Upper lobe of right lung (tissue), 1 donor: ENCODE data around the gene CACNA1B. TPM values are rescaled to one million over a fixed set of nuclear protein-coding genes. Genes with fewer than 3 reads are reported as not detected.

Source experiments
- ATAC-seq: fragments of 200-7000 bp; cut with Tn5 transposase; one replicate; pipeline ENCODE4 v1.9.1; 2020; ENCODE audit warnings: mild to moderate bottlenecking, moderate library complexity
- DNase-seq: peaks from one replicate; pipeline ENCODE4 v3.0.0-alpha.2; 2020
- H3K27ac ChIP-seq: fragments of 200-600 bp; one replicate; pipeline ENCODE4 v1.8.0; 2022
- H3K27me3 ChIP-seq: fragments of 200-600 bp; one replicate; pipeline ENCODE4 v1.8.0; 2022; ENCODE audit warnings: mild to moderate bottlenecking
- H3K36me3 ChIP-seq: fragments of 200-600 bp; one replicate; pipeline ENCODE4 v1.8.0; 2022
- H3K4me1 ChIP-seq: fragments of 200-600 bp; one replicate; pipeline ENCODE4 v1.8.0; 2022
- H3K4me3 ChIP-seq: fragments of 200-600 bp; one replicate; pipeline ENCODE4 v1.8.0; 2022; ENCODE audit warnings: mild to moderate bottlenecking
- H3K9me3 ChIP-seq: fragments of 200-600 bp; one replicate; pipeline ENCODE4 v1.8.0; 2022
- CTCF ChIP-seq: fragments of 200-600 bp; IDR thresholded peaks from one replicate; pipeline ENCODE4 v1.8.0; 2022; ENCODE audit warnings: antibody characterized with exemption
- intact Hi-C: fragments of 100-400 bp; cut with DNase I; formaldehyde crosslinking; loops from one replicate; pipeline ENCODE4 v1.11.0; 2022
- total RNA-seq: library from RNA; stranded (reverse); fragmentation: NEBNext Ultra II Directional; extraction: Animal tissue kit (Norgen Biotek cat#: 25700); gene quantifications from one replicate; pipeline ENCODE4 v1.2.1, GENCODE V29; 2021
- donor health status: DM: no; HTN: yes; CAD: no; lungs with severe emphysema.

The CACNA1B gene
- total RNA-seq, 1 donor from 2014 or later: 0.29 TPM

DNA sequence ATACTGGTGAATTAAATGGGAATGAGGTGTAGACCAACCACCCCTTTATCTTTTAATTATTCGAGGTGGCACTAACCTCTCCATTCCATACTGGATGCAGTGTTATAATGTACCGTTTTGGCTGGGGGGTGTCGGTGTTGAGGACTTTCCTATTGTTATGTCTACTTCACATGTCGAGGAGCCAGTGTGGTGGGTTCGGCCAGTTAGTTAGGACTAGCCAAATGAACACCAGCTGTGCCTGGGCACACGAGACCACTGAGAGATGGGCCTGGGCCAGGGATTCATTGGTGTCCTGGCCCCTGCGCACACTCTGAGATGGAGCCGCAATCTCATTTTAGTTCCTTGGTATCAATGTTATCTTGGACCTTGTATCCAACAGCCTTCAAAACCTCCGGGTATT lies 186.2 kb downstream of the CACNA1B start:
- no peak for ATAC-seq
- Histone ChIP-seq H3K27ac (no peak overlapping the region), H3K27me3 (peaks cover 9% of the 10 kb centered on the region), H3K4me3 (no peak overlapping the region), H3K4me1 (no peaks in the 10 kb centered on the region), H3K36me3 (no peaks in the 10 kb centered on the region), H3K9me3 (no peaks in the 10 kb centered on the region)
- peak; percentile 15 for DNase-seq
- intact Hi-C loops: no loop called here
- no peak for TF ChIP-seq CTCF

GRCh38 chr9:138064547-138064946 lies 187.0 kb downstream of the CACNA1B start:
- Histone ChIP-seq H3K36me3 (no peaks in the 10 kb centered on the region), H3K4me1 (no peaks in the 10 kb centered on the region), H3K4me3 (no peak overlapping the region), H3K9me3 (no peaks in the 10 kb centered on the region), H3K27ac (no peak overlapping the region), H3K27me3 (peaks cover 9% of the 10 kb centered on the region)
- DNase-seq (peak; percentile 53), ATAC-seq (no peak)
- intact Hi-C loops: no loop called here
- TF ChIP-seq CTCF: no peak

GRCh38 chr9:138065287-138065686 lies 187.7 kb downstream of the CACNA1B start:
- H3K27ac ChIP-seq: no peak overlapping the region
- TF ChIP-seq CTCF: no peak
- no peak for ATAC-seq
- intact Hi-C loops: no loop called here
- no peaks in the 10 kb centered on the region for H3K9me3 ChIP-seq
- H3K36me3 ChIP-seq: no peaks in the 10 kb centered on the region
- H3K4me3 ChIP-seq: no peak overlapping the region
- H3K27me3 ChIP-seq: peaks cover 9% of the 10 kb centered on the region
- no peaks in the 10 kb centered on the region for H3K4me1 ChIP-seq
- peak; percentile 40 for DNase-seq

DNA sequence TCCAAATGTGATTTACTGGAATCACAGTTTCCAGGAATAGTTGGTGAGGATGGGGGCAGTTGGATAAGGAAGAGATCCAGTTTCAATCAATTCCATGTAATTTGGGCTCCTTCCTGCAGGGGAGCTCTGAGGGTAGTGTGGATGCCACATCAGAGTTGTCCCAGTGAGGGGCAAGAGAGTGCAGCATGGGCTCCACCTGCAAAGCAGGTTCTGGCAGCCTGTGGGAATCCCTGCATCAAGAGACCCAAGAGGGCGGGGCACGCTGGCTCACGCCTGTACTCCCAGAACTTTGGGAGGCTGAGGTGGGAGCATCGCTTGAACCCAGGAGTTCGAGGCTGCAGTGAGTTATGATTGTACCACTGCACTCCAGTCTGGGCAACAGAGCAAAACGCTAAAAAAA lies 188.5 kb downstream of the CACNA1B start:
- H3K9me3 ChIP-seq: no peaks in the 10 kb centered on the region
- H3K27me3 ChIP-seq: peaks cover 9% of the 10 kb centered on the region
- H3K4me3 ChIP-seq: no peak overlapping the region
- ATAC-seq (no peak), DNase-seq (peak; percentile 29)
- H3K27ac ChIP-seq: no peak overlapping the region
- intact Hi-C loops: no loop called here
- H3K36me3 ChIP-seq: no peaks in the 10 kb centered on the region
- no peak for TF ChIP-seq CTCF
- no peaks in the 10 kb centered on the region for H3K4me1 ChIP-seq

GRCh38 chr9:138067613-138068367 lies 190.2 kb downstream of the CACNA1B start:
- no peak overlapping the region for H3K27ac ChIP-seq
- no peaks in the 10 kb centered on the region for H3K9me3 ChIP-seq
- no peak for ATAC-seq
- DNase-seq: peak; percentile 29
- H3K4me3 ChIP-seq: no peak overlapping the region
- H3K27me3 ChIP-seq: peaks cover 9% of the 10 kb centered on the region
- intact Hi-C loops: no loop called here
- H3K36me3 ChIP-seq: no peaks in the 10 kb centered on the region
- TF ChIP-seq CTCF: no peak
- no peaks in the 10 kb centered on the region for H3K4me1 ChIP-seq
